ENCODE results near the gene CNN2.

DNA sequence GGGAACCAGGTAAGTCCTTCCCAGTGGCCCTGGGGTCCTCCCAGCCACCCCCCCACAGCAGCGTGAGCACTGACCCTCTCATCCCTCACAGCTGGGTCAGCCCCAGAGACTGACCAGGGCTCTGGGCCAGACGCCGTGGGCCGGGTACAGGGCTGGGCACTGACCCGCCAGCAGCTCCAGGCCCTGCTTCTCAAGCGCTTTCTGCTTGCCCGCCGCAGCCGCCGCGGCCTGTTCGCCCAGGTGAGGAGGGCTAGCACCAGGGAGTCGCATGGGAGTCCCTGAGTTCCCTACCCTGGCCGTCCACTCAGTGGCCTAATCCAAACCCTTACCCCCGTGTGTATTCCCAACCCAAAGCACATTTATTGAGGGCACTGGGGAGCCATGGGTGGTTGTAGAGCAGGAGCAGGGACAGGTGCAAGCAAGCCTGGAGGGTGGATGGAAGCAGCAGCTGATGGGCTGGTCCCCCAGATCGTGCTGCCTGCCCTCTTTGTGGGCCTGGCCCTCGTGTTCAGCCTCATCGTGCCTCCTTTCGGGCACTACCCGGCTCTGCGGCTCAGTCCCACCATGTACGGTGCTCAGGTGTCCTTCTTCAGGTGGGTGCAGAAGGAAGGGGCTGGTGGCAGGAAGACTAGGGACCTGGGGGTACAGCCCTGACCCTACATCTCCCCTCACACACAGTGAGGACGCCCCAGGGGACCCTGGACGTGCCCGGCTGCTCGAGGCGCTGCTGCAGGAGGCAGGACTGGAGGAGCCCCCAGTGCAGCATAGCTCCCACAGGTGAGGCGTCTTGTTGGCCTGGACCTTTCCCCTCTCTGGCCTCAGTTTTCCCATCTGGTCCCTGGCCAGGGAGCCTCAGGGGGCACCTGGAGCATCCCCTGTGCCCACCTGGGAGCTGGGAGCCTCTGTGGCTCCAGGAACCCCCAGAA is 28.0 kb downstream of the CNN2 start:
- no peak for TF ChIP-seq POLR2A (IDR thresholded peaks at IDR 0.05)
- TF ChIP-seq EP300 (IDR thresholded peaks at IDR 0.05) = no peak
